Measurements from ENCODE around the gene TAF9.
A peak's percentile ranks its signal among the peaks of the same experiment; 100 is the strongest.
"Not testable (repeated sequence)": the region's sequence is repeated elsewhere in the genome, so short reads cannot be mapped to it uniquely, and the experiment has no call there.

TAF9 gene

GRCh38 chr5:69335341-69335935 lies 33.9 kb downstream of the TAF9 start:
- no peak for DNase-seq (ENCODE audit: low read depth in 2 of 2)

DNA sequence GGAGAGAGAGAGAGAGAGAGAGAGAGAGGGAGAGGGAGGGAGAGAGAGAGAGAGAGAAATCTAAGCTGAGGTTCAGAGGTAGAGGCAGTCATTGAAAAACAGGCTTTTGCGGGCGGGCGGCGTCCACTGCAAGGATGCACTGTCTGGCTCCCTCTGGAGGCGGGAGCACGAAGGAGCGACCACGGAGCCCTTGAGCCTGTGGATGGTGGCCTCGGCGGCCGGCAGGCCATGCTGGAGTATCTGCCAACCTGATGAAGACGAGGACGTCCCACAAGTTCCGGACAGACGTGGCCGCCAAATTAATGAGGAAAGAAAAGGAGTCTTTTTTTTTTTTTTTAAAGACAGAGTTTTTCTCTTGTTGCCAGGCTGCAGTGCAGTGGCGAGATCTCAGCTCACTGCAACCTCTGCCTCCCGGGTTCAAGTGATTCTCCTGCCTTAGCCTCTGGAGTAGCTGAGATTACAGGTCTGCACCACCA lies 34.5 kb downstream of the TAF9 start:
- DNase-seq (ENCODE audit: low read depth in 2 of 2) = peak; percentile 58 to 75

DNA sequence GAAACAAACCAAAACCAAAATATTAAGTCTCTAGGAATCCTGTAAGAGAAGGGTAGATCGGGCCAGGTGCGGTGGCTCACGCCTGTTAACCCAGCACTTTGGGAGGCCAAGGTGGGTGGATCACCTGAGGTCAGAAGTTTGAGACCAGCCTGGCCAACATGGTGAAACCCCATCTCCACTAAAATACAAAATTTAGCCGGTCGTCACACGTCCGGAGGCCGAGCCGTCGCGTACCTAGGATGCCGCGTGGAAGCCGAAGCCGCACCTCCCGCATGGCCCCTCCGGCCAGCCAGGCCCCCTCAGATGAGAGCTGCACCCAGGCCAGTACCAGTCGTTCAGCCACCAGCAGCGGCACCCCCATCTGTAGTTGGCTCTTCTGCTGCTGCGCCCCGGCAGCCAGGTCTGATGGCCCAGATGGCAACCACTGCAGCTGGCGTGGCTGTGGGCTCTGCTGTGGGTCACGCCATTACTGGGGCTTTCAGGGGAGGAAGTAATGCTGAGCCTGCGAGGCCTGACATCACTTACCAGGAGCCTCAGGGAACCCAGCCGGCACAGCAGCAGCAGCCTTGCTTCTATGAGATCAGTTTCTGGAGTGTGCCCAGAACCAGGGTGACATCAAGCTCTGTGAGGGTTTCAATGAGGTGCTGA lies 35.5 kb downstream of the TAF9 start:
- DNase-seq (ENCODE audit: low read depth in 2 of 2) = not testable (repeated sequence)

GRCh38 chr5:69331528-69332445 lies 37.5 kb downstream of the TAF9 start:
- no peak for DNase-seq (ENCODE audit: low read depth in 2 of 2)

DNA sequence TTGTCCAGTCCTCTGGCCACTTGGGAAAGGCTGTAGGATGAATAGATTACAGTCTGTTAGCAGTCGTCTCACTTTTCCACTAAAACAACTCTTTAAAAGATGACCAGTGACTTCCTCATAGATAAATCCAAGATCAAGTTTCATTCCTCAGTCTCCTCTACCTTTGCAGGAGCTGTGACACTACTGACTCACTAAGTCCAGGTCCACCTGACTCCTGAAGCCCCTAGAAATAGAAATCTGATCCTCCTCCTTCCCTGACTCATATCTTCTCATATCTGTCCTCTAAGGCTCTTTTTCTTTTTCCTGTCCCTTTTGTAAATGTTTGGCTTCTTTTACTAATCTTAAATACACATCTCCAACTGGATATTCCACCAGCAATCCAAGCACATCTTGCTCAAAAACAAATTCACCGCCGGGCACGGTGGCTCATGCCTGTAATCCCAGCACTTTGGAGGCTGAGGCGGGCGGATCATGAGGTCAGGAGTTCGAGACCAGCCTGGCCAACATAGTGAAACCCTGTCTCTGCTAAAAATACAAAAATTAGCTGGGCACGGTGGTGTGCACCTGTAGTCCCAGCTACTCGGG lies 39.3 kb downstream of the TAF9 start:
- DNase-seq (ENCODE audit: low read depth in 2 of 2) = no peak

DNA sequence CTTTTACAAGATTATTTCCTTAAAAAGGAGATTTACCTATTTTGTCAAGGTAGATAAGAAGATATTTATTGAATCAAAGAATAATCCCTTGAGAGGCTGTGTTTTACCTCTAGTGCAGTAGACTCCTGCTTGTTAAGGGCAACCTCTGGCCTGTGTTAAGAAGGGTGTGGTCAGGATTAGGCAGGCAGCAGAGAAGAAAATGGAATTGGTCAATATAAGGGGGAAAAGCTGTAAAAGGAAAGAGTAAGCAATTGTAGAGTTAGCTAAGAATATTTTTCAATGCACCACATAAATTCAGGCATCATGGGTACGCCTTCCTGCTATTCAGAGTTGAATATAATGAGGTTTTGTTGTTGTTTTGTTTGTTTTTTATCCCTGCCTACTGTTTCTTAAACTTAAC lies 43.0 kb downstream of the TAF9 start:
- DNase-seq (ENCODE audit: low read depth in 2 of 2) = no peak

GRCh38 chr5:69317391-69317790 lies 51.9 kb downstream of the TAF9 start:
- DNase-seq (ENCODE audit: low read depth in 2 of 2) = no peak

GRCh38 chr5:69315972-69316371 lies 53.3 kb downstream of the TAF9 start:
- no peak for DNase-seq (ENCODE audit: low read depth in 2 of 2)
